CD4-positive, alpha-beta T cell treated with Interferon alpha-2 for 1 hour (primary cell): ENCODE data around the gene TAS2R50.
"Not testable (repeated sequence)": the region's sequence is repeated elsewhere in the genome, so short reads cannot be mapped to it uniquely, and the experiment has no call there.

Experiments used
- DNase-seq, 2 donors: peaks; one replicate each; pipeline ENCODE4 v3.0.0-alpha.2; 2020 to 2022

Gene TAS2R50

DNA sequence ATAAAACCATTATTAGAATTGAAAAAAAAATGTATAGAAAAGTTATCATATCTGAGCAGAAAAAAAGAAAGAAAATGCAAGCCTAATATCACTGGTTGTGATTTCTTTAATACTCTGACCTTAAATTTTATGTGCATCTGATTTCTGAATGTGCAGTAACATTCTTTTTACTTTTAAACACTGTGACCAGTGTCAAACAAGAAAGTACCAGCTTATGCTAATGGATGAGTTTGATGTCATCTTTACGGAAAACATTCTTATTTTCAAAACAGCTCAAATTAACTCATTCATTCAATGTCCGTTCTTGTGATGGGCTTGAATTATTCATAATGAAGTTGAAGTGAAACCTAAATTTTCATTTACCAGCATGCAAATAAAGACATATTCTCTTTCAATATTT lies at the start of gene TAS2R50:
Gene TAS2R50, minus strand, starts transcription at position 101 of the 400 bp plus-strand sequence. Its CDS starts 52 bp downstream, at position 49.
- no peak for DNase-seq

GRCh38 chr12:11033959-11034358 lies 47.2 kb upstream of the TAS2R50 start:
- not testable (repeated sequence) for DNase-seq

DNA sequence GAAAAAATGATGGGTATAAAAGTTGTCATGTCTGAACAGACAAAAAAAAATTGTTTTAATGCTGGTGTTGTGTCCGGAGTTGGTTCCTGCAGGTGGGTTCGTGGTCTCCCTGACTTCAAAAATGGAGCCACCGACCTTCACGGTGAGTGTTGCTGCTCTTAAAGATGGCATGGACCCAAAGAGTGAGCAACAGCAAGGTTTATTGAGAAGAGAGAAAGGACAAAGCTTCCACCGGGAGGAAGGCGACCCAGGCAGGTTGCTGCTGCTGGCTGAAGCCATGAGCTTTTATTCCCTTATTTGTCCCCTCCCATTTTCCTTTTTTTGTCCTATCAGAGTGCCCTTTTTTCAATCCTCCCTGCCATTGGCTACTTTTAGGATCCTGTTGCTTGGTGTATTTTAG lies 44.6 kb upstream of the TAS2R50 start, which contains the start of gene TAS2R31:
Gene TAS2R31, minus strand, starts transcription at position 101 of the 400 bp plus-strand sequence. Its CDS starts 72 bp downstream, at position 29.
- DNase-seq = no peak

GRCh38 chr12:11026118-11026517 lies 39.4 kb upstream of the TAS2R50 start:
- DNase-seq = no peak

DNA sequence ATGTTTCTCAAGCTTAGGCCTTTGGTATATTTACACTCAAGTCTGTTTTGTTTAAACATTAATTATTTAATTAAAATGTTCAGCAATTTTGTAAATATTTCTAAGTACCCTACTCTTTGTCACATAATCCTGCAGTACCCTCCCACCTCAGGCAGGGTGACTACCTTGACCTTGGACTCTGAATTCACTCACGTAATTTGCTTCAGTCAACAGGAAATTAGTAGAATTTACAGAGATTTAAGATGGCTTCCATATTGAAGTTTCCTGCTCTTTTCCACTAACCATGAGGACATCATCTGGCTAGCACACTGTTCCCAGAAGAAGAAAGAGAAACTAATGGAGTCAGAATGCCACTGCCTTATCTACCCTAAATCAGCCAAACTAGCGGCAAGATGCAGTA lies 36.7 kb upstream of the TAS2R50 start:
- DNase-seq = no peak

DNA sequence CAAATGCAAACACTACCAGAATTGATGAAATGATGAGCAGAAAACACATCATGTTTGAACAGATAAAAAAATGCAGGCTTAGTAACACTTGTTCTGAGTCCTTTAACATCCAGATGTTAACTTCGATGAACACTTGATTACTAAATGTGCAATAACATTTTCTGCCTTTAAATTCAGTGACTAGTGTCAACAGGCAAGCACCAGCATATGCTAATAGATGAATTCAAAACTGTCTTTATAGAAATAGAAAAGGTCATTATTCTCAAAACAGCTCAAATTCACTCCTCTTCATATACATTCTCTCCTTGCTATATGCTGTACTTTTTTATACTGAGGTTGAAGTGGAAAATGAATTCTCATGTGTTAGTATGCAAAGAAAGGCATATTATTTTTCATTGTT lies 35.8 kb upstream of the TAS2R50 start, which contains the start of gene TAS2R19:
Gene TAS2R19, minus strand, starts transcription at position 101 of the 400 bp plus-strand sequence. Its CDS starts 49 bp downstream, at position 52.
- no peak for DNase-seq

- no peak for DNase-seq
Observed at GRCh38 chr12:11016937-11017336, 30.2 kb upstream of the TAS2R50 start.

GRCh38 chr12:11015775-11016430 lies 29.2 kb upstream of the TAS2R50 start:
- no peak for DNase-seq

GRCh38 chr12:11014234-11014633 lies 27.5 kb upstream of the TAS2R50 start:
- no peak for DNase-seq

DNA sequence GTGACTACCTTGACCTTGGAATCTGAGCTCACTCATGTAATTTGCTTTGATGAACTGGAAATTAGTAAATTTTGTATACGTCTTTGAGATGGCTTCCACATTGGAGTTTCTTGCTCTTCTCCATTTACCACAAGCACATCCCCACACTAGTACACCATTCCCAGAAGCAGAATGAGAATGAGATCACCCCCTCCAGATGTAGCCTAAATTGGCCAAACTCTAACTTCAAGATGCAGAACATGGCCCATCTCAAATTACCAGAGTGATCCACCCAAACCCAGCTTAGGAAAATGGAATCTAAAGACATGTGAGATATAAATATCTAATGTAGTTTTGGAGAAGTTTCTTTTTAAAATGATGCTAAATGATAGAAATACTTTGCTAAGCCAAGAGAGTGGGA lies 20.9 kb upstream of the TAS2R50 start:
- DNase-seq = no peak

DNA sequence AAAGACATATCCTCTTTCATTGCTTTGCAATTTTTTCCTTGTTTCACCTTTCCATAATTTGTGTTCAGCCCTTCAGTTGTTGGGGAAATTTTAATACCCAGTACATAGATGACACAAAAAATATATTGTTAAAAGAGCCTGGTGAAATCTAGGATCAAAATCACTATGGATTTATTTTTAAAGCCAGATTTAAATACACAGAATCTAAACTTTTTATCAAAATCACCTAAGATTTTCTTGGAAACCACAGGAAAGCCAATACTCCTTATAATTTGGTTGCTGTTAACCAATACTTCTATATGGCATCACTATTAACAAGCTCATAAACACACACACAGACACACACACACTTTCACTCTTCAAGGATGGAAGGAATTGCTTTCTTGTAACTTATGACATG lies 11.5 kb upstream of the TAS2R50 start, which contains the start of gene TAS2R20:
Gene TAS2R20, minus strand, starts transcription at position 101 of the 400 bp plus-strand sequence. CDS start 429 bp downstream, outside the sequence.
- DNase-seq = no peak

DNA sequence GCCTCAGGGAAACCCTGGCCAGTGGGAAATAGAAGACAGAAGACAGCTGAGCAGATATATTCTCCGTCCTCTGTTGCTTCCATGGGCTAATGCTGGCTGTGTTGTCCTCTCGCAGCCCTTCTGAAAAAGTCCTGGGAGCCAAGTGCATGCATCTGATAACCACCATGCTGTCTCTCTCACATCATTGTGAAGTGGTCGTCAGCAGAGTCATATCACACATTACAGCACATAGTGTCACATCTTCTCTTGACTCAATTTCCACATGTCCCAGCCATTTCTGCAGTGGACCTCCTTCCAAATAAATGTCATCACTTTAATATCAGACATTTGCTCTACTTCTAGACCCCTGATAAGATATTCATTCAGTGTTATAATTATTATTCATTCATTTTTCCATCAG lies 7.6 kb upstream of the TAS2R50 start:
- no peak for DNase-seq

DNA sequence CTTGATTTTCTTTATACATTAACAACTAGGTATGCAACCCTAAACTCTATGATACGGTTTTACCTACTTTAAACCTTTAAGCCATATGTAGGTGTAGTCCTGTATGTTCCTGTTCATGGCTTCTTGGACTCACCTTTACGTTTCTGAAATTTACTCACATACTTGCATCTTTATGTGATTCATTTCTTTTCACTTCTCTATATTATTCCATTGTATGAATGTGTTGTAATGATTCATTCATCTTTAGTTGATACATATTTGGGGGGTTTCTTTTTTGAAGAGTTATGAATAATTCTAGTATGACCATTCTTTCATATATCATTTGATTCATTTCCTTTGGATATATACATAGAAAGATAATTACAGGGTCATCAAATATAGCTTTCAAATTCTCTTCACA lies 2.4 kb upstream of the TAS2R50 start:
- DNase-seq = no peak

- DNase-seq = peak; percentile 36 to 72
Observed at GRCh38 chr12:10982244-10982643, 4.5 kb downstream of the TAS2R50 start.

GRCh38 chr12:10974965-10975364 lies 11.7 kb downstream of the TAS2R50 start:
- no peak for DNase-seq

DNA sequence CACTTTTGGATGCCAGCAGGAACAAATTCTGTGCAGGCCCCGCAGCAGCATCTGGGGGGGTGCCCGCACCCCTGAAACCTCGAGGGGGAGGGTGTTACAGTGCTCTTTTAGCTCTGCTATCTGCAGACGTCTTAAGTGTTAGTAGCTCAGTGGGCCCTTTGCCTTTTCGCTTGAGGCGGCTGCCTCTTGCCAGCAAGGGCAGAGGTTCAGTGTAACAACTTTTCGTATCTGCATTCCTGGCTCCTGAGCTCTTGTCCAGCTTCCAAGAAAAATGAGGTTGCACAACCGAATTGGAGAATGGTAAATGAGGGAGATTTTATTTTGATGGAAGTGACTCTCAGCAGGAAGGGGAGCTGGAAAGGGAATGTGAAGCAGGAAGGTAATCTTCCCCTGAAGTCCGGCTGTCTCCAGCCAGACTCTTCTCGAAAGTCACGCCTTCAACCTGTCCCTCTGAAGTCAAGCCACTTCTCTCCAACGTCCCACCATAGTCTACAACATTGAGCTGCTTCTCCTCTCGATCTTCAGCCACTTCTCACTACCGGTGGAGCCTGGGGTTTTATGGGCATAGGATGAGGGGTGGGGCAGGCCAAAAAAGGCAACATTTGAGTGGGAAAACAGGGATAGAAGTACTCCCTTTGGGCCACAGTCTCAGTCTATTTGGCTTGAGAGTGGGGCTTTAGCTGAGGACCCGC lies 17.8 kb downstream of the TAS2R50 start:
- DNase-seq = no peak

DNA sequence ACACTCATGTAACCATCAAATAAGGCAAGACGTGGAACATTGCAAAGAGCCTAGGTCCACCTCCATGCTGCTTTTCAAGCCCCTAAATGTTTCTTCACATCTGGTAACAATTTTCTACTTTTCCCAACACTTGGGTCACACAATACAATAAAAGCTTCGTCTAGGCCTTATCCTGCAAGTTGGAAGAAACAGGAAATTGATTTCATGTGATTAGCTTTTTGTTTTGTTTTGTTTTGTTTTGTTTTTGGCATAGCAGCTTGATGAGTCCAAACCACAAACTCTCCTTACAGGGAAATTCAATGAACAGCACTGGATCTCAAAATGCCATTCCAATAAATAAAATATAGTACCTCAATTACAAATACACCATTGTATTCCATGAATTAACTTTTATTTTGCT lies 19.3 kb downstream of the TAS2R50 start:
- DNase-seq = no peak

- no peak for DNase-seq
Observed at GRCh38 chr12:10966314-10966713, 20.4 kb downstream of the TAS2R50 start.

DNA sequence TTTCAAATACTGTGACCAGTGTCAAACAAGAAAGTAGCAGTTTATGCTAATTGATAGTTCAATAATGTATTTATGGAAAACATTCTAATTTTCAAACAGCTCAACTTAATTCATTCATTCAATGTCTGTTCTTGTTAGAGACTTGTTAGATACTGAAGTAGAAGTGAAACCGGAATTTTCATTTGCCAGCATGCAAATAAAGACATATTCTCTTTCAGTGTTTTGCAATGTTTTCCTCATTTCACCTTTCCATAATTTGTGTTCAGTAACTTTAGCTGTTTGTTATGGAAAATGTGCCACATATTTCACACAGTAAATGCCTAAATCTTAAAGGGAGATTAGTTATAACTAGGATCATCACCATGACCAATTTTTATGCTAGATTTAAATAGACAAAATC lies 21.2 kb downstream of the TAS2R50 start:
- no peak for DNase-seq

DNA sequence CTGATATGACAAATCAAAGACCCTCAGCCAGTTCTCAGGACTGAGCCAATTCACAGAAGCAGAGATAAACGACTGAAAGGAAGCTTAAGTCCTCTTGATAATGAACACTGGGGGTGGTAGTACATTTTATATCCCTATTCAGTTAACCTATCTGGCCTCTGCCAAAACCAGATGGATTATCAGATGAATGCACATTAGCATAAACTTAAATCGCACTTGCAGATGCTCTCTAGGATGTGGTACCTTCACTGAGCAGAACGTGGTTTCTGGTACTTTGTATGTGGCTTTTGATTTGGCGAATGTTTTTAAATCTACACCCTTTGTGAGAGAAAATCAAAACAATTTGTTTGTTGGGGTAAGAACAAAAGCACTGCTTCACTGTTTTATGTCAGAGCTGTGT lies 26.5 kb downstream of the TAS2R50 start:
- peak in 1 of 2 donors; percentile 23 for DNase-seq

GRCh38 chr12:10959804-10960203 lies 26.9 kb downstream of the TAS2R50 start:
- DNase-seq = peak in 1 of 2 donors; percentile 34

DNA sequence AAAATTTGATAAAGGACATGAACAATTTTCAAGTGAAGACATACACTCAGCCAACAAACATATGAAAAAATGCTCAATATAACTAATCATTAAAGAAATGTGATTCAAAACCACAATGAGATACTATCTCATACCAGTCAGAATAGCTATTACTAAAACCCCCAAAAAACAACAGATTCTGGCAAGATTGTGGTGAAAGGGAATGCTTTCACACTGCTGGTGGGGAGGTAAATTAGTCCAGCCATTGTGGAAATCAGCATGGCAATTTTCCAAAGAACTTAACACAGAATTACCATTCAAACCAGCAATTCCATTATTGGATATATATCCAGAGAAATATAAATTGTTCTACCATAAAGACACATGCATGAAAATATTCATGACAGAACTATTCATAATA lies 29.0 kb downstream of the TAS2R50 start:
- no peak for DNase-seq

DNA sequence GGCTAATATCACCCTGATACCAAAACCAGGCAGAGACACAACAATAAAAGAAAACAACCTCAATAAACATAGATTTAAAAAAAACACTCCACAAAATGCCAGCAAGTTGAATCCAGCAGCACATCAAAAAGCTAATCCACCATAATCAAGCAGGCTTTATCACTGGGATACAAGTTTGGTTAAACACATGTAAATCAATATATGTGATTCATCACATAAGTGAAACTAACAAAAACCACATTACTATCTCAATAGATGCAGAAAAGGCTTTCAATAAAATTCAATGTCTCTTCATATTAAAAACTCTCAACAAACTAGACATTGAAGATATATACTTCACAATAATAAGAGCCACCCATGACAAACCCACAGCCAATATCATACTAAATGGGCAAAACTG lies 30.6 kb downstream of the TAS2R50 start:
- DNase-seq = no peak

- DNase-seq = no peak
Observed at GRCh38 chr12:10952645-10953044, 34.1 kb downstream of the TAS2R50 start.
